NK-92 (cell line): ENCODE data around the gene AFG1L.
"Not testable (repeated sequence)": the region's sequence is repeated elsewhere in the genome, so short reads cannot be mapped to it uniquely, and the experiment has no call there.

Experiments used
- DNase-seq: peaks from one replicate; lab custom pipeline; 2025; ENCODE audit not compliant: unreplicated experiment; lab: John Stamatoyannopoulos, UW

The AFG1L gene

GRCh38 chr6:108407904-108408827 lies 113.3 kb downstream of the AFG1L start:
- DNase-seq, result no peak

DNA sequence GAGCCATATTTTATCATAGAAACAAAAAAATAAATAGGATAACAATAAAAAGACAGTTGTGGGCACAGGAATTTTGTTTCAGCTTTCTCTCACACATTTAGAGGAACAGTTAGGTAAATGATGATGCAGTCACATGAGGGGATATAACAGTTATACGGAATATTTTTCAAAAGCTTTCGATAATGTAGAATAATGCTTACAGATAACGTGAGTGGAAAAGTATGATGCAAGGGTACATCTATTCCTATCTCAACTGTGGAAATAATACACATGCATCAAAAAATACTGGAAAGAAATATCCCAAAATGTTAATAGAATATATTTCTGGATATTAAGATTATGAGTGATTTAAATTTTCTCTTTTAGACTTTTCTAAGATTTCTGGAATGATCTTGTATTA lies 114.0 kb downstream of the AFG1L start:
- no peak for DNase-seq

DNA sequence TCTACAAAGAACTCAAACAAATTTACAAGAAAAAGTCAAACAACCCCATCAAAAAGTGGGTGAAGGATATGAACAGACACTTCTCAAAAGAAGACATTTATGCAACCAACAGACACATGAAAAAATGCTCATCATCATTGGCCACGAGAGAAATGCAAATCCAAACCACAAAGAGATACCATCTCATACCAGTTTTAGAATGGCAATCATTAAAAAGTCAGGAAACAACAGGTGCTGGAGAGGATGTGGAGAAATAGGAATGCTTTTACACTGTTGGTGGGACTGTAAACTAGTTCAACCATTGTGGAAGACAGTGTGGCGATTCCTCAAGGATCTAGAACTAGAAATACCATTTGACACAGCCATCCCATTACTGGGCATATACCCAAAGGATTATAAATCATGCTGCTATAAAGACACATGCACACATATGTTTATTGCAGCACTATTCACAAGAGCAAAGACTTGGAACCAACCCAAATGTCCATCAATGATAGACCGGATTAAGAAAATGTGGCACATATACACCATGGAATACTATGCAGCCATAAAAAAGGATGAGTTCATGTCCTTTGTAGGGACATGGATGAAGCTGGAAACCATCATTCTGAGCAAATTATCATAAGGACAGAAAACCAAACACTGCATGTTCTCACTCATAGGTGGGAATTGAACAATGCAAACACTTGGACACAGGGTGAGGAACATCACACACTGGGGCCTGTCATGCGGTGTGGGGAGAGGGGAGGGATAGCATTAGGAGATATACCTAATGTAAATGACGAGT lies 121.4 kb downstream of the AFG1L start:
- DNase-seq, result not testable (repeated sequence)

- no peak for DNase-seq
Measured at GRCh38 chr6:108417027-108417426, 122.2 kb downstream of the AFG1L start.

- DNase-seq, result no peak
Measured at GRCh38 chr6:108419474-108419873, 124.6 kb downstream of the AFG1L start.

- DNase-seq, result no peak
Measured at GRCh38 chr6:108419934-108420609, 125.2 kb downstream of the AFG1L start.

- no peak for DNase-seq
Measured at GRCh38 chr6:108421366-108421765, 126.5 kb downstream of the AFG1L start.

GRCh38 chr6:108423982-108424705 lies 129.3 kb downstream of the AFG1L start:
- DNase-seq, result no peak

DNA sequence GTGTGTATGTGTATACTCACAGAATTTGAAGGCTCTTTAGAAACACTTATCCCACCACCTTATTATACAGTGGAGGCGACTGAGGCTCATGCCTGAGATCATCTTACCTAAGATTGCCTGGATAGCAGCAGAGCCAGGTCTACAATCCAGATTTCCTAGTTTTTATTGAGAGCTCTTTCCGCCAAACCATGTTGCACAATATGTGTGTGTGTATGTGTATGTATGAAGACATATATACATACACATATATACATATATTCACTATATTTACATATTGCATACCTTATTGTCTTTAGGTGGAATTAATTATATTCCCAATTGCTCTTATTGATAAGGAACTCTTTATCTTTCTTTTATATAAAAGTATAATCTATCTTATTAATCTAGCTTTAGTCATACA lies 130.6 kb downstream of the AFG1L start:
- no peak for DNase-seq

DNA sequence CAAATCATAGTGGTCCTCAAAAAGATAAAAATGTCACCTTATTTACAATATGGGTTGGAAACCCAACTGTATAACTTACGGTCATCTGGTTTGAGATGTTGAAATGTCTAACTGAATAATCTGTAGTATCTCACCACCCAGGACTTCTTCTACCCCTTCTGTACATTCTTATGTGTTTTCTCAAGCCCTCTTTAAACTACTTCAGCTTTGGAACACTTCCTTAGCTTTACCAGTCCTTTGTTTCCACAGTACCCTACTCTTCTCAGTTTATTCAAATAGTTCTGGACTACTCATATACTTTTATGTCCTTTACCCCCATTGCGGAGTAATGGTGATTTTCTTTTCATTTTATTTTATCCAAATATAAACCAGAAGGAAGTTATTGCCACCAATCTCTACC lies 137.3 kb downstream of the AFG1L start:
- DNase-seq, result no peak

GRCh38 chr6:108432792-108433191 lies 137.9 kb downstream of the AFG1L start:
- no peak for DNase-seq

DNA sequence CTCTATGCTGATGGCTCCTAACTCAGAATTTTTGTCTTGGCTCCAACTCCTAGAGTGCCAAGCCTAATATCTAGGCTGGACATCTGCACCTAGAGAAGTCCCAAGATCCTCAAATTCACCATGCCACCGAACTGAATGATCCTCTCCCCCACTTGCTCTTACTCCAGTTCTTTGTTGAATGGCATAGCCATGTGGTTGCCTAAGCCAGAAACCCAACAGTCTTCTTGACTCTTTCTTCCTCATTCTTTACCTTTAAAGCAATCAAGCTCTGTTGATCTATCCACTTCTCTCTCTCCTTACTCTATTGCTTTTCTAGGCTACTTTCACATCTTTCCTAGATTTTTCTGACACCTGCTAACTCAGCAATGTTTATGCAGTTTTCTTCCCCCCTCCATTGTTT lies 139.4 kb downstream of the AFG1L start:
- no peak for DNase-seq

- DNase-seq, result no peak
Measured at GRCh38 chr6:108435391-108435790, 140.5 kb downstream of the AFG1L start.

DNA sequence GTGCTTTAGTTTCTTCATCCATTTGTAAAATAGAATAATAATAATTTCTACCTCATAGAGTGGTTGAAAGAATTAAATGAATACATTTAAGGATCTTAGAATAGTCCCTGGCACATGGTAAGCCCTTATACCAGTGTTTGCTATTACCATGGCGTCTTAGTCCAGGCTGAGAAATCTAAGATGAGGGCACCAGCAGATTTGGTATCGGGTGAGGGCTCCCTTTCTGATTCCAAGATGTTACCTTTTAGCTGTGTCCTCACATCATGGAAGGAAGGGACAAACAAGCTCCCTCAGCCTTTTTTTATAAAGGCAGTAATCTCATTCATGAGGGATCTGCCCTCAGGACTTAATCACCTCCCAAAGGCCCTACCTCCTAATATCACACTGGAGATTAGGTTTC lies 141.9 kb downstream of the AFG1L start:
- DNase-seq, result no peak

- no peak for DNase-seq
Measured at GRCh38 chr6:108437821-108438220, 143.0 kb downstream of the AFG1L start.

GRCh38 chr6:108438918-108439317 lies 144.1 kb downstream of the AFG1L start:
- DNase-seq, result no peak

- no peak for DNase-seq
Measured at GRCh38 chr6:108441141-108441540, 146.3 kb downstream of the AFG1L start.

DNA sequence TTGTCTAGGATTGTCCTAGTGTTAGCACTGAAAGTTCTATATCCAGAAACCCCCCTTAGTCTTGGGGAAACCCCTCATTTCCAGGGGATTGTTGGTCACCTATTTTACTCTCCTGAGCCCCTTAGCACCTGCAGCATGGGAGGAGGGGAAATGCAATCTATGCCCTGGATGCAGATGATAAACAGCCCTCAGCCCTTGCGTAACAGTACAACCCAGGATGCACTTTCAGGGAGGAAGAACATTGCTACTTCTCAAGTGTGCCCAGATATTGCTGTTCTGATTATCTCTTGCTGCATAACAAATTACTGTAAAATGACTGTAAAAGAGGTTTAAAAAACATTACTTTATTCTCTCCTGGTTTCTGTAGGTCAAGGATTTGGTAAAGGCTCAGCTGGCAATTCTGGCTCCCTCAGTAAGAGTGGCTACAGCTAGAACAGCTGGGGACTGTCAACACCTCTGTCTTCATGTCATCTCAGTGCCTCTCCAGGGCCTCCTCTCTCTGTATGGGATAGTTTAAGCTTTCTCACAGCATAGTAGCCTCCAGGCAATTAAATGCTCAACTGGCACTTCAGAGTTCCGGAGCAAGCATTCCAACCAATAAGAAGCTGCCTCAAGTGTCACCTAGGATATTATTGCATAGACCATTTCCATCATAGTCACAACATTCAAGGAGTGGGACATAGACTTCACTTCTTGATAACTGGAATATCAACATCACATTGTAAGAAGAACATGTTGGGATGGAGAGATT lies 148.1 kb downstream of the AFG1L start:
- DNase-seq, result no peak

DNA sequence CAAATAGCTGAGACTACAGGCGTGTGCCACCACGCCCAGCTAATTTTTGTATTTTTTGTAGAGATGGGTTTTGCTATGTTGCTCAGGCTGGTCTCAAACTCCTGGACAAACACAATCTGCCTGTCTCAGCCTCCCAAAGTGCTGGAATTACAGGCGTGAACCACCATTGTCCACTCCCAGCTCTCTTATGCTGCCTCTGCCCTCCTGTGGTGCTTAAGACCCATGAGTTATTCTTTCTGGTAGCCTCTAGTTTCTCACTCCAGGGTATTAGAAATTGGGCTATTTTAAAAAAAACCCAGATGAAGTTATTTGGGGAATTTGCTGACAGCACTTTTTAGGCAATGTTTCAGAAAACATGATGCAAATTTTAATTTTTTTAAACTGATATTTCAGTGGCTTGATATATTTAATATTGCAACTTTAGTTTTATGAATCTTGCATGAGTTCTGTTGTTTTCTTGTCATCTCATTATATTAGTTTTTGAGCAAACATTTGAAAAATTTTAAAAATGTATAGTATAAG lies 151.8 kb downstream of the AFG1L start:
- no peak for DNase-seq

- no peak for DNase-seq
Measured at GRCh38 chr6:108448481-108448880, 153.6 kb downstream of the AFG1L start.
